Measurements from ENCODE around the gene USP54.

DNA sequence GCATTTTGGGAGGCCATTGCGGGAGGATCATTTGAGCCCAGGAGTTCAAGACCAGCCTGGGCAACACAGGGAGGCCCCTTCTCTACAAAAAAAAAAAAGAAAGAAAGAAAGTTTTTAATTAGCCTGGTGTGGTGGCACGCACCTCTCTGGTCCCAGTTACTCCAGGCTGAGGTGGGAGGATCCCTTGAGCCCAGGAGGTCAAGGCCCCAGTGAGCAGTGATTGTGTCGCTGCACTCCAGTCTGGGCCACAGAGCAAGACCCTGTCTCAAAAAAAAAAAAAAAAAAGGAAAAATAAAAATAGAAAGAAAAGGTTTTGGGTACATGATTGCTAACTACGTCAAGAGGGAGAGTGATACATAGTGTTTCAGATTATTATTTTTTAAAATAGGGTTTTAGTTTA, 2.0 kb upstream of the USP54 start:
- TF ChIP-seq, protein P1, sequence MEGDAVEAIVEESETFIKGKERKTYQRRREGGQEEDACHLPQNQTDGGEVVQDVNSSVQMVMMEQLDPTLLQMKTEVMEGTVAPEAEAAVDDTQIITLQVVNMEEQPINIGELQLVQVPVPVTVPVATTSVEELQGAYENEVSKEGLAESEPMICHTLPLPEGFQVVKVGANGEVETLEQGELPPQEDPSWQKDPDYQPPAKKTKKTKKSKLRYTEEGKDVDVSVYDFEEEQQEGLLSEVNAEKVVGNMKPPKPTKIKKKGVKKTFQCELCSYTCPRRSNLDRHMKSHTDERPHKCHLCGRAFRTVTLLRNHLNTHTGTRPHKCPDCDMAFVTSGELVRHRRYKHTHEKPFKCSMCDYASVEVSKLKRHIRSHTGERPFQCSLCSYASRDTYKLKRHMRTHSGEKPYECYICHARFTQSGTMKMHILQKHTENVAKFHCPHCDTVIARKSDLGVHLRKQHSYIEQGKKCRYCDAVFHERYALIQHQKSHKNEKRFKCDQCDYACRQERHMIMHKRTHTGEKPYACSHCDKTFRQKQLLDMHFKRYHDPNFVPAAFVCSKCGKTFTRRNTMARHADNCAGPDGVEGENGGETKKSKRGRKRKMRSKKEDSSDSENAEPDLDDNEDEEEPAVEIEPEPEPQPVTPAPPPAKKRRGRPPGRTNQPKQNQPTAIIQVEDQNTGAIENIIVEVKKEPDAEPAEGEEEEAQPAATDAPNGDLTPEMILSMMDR (IDR thresholded peaks at IDR 0.05): no peak
- no peak for TF ChIP-seq POLR2A (IDR thresholded peaks at IDR 0.05)

Data from thyroid gland (tissue), 4 donors.